CD4-positive, alpha-beta T cell treated with Interleukin-12 subunit alpha and Interleukin-12 subunit beta, for 1 hour (primary cell): ENCODE measurements around the gene GPC6.

Experiments used
- DNase-seq: peaks from one replicate; pipeline ENCODE4 v3.0.0-alpha.2; 2020

Gene GPC6

GRCh38 chr13:93325303-93326233 lies 99.0 kb downstream of the GPC6 start:
- no peak for DNase-seq

- no peak for DNase-seq
Observed at GRCh38 chr13:93326234-93326811, 99.7 kb downstream of the GPC6 start.

DNA sequence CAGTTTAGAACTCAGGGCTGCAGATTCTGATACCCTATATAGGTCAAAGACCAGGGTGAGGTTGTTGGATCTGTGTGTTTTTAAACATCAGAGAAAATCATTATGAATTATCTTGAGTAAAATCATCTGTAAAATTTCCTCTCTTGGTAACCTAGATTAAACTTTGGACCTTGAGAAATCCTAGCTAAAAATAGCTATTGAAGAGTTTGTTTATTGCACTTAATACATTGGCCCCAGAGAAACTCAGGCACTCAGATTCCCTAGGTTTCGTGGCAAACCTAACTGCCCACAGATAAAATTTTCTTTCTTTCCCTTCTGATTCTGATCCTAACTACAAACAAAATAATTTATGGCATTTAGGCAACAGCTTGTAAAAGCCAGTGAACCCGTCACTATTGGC lies 102.3 kb downstream of the GPC6 start:
- DNase-seq: no peak

GRCh38 chr13:93336728-93337127 lies 110.1 kb downstream of the GPC6 start:
- DNase-seq: no peak

- DNase-seq: no peak
Observed at GRCh38 chr13:93338030-93338429, 111.4 kb downstream of the GPC6 start.

DNA sequence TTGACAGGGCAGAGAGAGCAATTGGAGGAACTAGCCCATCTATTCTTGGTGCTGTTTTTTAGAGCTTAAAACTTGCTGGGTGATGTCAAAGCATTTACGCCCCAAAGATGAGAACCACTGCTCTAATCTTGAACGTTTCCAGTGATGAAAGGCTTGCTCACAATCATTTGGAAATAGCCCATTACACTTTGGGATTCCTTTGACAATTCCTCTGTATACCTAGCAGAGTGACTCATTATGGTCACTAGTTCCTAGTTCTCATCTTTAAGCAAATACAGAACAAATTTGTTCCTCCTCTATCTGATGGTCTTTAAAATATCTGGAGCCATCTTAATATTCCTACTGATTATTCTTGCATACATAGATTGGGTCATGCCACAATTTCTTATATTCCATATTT lies 112.3 kb downstream of the GPC6 start:
- DNase-seq: no peak

- DNase-seq: no peak
Observed at GRCh38 chr13:93339550-93339949, 112.9 kb downstream of the GPC6 start.

DNA sequence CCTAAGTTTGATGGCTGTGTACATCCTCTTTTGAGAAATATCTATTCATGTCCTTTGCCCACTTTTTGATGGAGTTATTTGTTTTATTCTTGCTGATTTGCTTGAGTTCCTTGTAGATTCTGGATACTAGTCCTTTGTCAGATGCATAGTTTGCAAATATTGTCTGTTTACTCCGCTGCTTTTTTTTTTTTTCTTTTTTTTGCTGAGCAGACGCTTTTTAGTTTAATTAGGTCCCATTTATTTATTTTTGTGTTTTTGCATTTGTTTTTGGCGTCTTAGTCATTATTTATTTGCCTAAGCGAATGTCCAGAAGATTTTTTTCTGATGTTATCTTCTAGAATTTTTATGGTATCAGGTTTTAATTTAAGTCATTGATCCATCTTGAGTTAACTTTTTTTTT lies 114.9 kb downstream of the GPC6 start:
- DNase-seq: no peak

DNA sequence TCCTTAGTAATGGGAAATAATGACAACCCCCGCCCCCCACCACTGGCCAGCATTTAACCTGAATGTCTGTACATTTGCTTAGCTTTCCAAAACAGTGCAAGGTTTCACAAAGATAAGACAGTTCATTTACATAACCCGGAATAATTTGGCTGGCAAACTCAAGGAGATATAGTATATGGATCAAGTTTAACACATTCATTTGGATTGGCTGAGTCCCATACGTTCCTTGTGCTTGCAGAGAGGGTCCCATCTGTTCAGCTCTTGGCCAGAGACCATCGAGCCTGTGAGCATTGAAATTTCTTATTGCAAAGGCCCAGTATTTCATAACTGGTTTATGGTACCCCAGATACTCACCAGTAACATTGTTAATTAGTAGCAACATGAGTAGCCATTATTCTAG lies 116.5 kb downstream of the GPC6 start:
- DNase-seq: no peak

- no peak for DNase-seq
Observed at GRCh38 chr13:93344048-93344705, 117.6 kb downstream of the GPC6 start.

- DNase-seq: no peak
Observed at GRCh38 chr13:93345024-93345423, 118.4 kb downstream of the GPC6 start.

DNA sequence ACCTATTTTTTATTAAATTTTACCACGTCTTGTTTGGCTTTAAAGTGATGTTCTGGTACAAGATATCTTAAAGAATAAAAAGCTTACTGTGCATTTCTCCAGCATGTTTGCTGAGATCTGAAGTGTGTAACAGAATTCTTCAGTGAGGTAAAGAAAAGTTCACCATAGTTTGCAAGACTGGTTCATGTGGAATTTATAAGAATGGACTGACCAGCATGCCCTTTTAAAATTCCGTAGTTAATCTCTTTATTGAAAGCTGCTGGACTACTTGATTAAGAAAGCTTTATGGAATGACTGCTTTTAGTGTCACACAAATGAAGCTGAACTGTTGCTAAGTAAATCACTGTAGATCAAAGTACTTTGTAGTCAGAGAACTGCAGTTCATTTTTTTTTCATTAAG lies 119.2 kb downstream of the GPC6 start:
- DNase-seq: no peak

- DNase-seq: no peak
Observed at GRCh38 chr13:93352616-93353015, 126.0 kb downstream of the GPC6 start.

DNA sequence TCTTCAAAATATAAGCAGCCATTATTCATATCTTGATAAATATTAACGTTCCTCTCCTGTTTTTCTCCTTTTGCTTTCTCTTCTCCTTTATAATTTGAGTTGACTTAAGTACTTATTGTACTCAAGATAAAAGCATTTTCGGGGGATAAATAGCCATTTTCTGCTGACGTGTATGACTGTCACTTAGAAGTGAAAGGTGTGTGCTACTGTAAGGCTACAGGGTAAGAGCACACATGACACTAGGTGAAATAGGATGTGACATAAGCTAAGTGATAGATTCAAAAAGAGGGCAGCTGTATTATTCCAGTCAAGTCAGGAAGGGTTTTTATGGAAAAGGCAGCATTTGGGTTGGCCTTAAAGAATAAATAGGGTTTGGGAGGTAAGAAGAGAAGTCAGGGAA lies 128.5 kb downstream of the GPC6 start:
- no peak for DNase-seq

DNA sequence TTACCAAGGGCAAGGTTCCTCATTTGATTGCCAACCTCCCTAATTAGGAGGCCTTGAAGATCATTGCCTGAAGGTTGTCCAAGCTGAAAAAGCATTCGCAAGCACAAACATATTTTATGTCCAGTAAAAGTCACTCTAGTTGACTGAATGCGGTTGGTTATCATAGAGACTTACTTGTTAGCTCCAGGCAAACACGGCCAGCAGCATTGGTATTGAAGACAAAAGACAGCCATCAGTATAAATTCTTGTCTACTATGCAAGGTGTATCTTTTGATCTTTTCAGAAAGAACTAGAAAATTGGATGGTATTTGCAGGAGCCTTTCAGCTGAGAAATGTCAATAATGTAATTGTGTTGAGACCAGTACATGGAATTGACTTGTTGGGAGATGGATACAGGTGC lies 129.9 kb downstream of the GPC6 start:
- DNase-seq: no peak

- no peak for DNase-seq
Observed at GRCh38 chr13:93360021-93360420, 133.4 kb downstream of the GPC6 start.

DNA sequence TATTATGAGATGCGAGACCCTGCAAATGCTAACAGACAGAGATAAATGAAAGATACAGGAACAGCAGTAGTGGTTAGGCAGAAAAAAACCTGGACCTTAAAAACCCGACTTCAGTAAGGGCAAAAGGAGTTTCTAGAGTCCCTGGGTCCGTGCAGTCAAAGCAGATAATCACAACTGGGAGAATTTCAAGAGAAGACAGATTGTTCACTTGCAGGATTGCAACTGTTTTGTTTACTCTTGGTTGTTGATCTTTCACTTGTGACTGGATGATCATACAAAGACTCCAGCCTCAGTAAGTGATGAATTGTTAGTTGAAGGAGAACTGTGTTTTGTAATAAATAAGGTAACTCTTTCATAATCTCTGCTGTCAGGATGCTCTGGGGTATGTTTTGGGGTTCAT lies 135.1 kb downstream of the GPC6 start:
- no peak for DNase-seq

DNA sequence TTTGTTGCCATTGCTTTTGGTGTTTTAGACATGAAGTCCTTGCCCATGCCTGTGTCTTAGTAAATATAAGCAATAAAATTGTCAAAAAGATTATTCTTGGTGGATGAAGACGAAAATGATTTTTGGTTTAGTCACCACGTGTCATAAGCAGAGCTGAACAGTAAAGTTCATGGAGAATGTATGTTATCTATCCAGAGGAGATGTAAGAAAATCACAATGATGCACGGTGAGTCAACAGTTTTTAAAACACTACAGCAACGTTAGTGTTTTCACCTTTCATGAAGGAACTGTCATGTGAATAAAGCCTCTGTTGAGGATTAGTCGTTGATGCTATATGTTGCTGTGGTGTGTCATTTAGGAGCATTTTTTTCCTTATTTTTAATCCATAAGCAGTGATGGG lies 137.6 kb downstream of the GPC6 start:
- DNase-seq: no peak

DNA sequence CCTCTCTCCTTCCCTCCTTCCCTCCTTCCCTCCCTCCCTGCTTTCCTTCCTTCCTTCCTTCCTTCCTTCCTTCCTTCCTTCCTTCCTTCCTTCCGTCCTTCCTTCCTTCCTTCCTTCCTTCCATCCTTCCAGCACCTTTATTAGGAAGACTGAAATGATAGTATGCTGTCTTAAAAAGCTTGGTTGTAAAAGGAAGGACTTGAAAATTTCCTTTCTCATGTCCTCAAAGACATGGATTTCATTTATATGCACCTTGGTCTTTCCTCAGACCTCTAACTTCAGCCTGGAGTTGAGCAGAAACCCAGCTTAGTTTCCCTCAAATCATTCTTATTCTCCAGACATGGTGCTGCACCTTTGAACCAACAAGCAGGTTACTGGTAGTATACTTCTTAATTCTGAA lies 141.7 kb downstream of the GPC6 start:
- no peak for DNase-seq

DNA sequence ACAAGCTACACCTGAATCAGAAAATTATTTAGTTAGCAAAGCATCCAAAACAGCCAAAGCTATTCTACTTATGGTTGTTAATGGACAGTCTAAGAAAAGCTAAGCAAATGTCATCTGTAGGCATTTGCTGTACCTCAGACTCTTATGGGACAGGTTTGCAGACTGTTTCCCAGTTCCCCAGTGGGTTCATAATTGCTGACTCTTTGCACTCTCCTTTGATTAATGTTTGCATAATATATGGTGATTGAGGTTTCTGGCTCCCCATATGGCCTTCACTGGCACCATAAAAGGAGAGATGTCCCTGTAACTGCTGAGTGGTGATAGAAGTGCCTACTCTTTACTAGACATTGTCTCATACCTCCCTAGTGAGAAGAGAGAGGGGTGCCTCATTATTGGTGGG lies 142.1 kb downstream of the GPC6 start:
- no peak for DNase-seq

GRCh38 chr13:93372856-93373255 lies 146.2 kb downstream of the GPC6 start:
- no peak for DNase-seq

- DNase-seq: no peak
Observed at GRCh38 chr13:93375491-93375890, 148.9 kb downstream of the GPC6 start.

GRCh38 chr13:93377196-93377595 lies 150.6 kb downstream of the GPC6 start:
- no peak for DNase-seq

- DNase-seq: no peak
Observed at GRCh38 chr13:93378184-93378583, 151.6 kb downstream of the GPC6 start.
